Stimulated activated CD4-positive, alpha-beta T cell treated with anti-CD3 and anti-CD28 coated beads, TNF-alpha, amount 100 ng/mL, for 48 hours (primary cell): ENCODE results near the gene KRTAP6-1.

ENCODE experiments used
- DNase-seq, 3 donors: peaks; one replicate each; pipeline ENCODE4 v3.0.0-alpha.2; 2020; ENCODE audit warnings: low read depth in 3 of 3

The KRTAP6-1 gene, protein sequence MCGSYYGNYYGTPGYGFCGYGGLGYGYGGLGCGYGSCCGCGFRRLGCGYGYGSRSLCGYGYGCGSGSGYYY

DNA sequence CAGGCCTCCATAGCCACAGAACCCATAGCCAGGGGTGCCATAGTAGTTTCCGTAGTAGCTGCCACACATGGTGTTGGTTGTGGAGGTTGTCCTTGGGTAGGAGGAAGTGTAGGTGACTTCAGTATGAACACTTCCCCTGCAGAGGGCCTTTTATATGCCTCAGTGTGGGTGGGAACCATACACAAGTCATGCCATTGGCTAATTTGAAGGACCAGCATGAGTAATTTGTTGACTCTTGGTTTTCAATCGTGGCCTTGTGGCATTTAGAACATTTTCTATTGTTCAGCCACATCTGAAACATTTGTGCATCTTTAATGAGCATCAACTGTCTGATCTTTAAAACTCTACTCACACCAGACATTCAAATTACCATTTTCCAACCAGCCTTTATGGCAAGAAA, at the start of gene KRTAP6-1:
Gene KRTAP6-1 (minus strand): TSS at position 95 of the 400 bp plus-strand sequence. CDS start 26 bp downstream, at position 69.
- DNase-seq: no peak

- no peak for DNase-seq
Measured at GRCh38 chr21:30652891-30653290, 39.2 kb upstream of the KRTAP6-1 start.

GRCh38 chr21:30646904-30647414, 33.2 kb upstream of the KRTAP6-1 start:
- no peak for DNase-seq

DNA sequence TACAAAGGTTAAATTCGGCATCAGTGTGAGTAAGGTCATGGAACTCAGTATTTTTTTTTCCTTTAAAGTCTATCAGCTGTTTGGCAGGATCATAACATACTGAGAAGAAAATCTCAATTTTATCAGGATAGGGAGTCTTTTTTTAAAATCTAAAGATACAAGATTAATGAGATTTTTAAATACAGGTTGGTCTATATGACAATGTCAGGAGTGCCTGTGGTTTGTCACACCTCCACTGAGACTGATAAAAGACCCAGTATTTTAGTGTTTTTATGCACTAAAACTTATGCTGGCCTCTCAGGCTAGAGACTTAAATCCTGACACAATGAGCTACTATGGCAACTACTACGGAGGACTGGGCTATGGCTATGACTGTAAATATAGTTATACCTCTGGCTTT, 28.8 kb upstream of the KRTAP6-1 start, which contains the start of gene KRTAP20-3:
Gene KRTAP20-3 (plus strand): TSS at position 301 of the 400 bp plus-strand sequence.
- no peak for DNase-seq

DNA sequence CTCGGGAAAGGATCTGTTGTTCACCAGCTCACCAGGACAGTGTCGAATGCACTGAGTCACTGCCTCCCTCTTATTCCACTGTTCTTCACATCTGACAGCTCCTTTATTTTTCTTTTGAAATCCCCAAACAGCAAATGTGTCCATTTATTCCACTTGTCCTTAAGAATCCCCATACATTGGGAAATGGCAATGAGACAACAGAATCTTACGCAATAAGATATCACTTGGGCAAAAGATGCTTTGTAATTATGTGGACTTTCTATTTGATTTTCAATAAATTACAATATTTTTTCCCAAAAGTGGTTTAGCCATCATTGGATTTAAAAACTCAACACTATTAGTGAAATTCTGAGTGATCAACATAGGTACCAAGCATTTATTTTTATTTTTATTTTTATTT, 25.0 kb upstream of the KRTAP6-1 start:
- no peak for DNase-seq

GRCh38 chr21:30634906-30635305, 21.2 kb upstream of the KRTAP6-1 start, which contains the start of gene KRTAP20-2:
KRTAP20-2 (plus strand) TSS chr21:30635206; CDS start chr21:30635264, 58 bp downstream.
- no peak for DNase-seq

GRCh38 chr21:30629200-30629599, 15.5 kb upstream of the KRTAP6-1 start:
- DNase-seq: no peak

GRCh38 chr21:30628109-30628508, 14.4 kb upstream of the KRTAP6-1 start:
- DNase-seq: no peak

GRCh38 chr21:30625449-30626165, 11.9 kb upstream of the KRTAP6-1 start:
- no peak for DNase-seq

GRCh38 chr21:30623362-30623761, 9.6 kb upstream of the KRTAP6-1 start:
- DNase-seq: no peak

DNA sequence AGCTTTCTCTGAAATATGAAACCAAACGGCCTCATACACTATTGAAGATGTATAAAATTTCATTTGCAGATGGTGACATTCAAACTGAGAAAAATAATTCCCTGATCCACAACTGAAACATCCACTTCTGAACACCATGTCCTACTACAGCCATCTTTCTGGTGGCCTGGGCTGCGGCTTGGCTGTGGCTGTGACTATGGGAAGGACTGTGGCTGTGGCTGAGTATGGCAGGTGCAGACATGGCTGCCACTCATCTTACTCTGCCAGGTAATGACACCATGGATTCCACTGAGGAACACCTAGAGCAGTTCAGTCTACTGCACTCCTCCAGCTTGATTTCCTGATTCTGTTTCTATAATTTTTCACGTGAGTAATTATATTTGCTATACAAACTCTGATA, 6.8 kb upstream of the KRTAP6-1 start, which contains the start of gene KRTAP20-4:
Gene KRTAP20-4 (plus strand): TSS at position 106 of the 400 bp plus-strand sequence.
- DNase-seq: no peak

DNA sequence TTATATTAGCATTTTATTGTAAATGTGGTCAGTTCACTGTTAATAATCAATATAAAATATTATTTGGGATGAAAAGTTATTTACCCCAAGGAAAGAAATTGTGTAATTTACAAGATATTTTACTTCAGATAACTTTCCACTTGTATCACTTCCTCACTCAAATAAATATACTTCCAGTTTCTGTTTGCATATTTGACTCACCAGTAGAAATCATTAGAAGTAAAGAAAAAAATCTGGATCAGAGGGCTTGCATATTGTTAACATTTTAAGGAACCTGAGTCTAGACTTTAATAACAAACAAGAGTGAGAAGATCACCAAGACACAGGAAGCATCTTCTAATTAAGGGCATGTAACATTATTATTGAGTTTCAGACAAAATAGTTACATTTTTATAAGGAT, 6.3 kb upstream of the KRTAP6-1 start:
- DNase-seq: no peak

- no peak for DNase-seq
Measured at GRCh38 chr21:30616125-30616524, 2.4 kb upstream of the KRTAP6-1 start, which contains the start of gene KRTAP20-1. KRTAP20-1 (plus strand) TSS chr21:30616425; CDS start chr21:30616455, 30 bp downstream.

GRCh38 chr21:30615199-30615598, 1.5 kb upstream of the KRTAP6-1 start:
- no peak for DNase-seq

- DNase-seq: no peak
Measured at GRCh38 chr21:30612132-30612531, 1.6 kb downstream of the KRTAP6-1 start.

DNA sequence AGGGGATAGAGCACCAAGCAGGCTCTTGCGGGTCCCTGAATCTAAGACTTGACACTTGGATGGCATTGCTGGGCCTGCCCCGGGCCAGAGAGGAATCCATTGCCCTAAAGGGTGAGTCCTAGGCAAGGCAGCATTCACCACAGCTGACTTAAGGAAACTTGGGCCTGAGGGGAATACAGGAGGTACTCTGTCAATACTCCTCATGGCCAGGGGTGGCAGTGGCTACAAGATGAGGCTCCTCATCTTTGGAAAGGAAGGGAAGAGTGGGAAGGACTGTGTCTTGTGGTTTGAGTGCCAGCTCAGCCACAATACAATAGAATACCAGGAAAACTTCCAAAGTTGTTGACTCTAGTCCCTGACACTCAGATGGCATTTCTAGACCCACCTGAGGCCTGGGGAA, 7.8 kb downstream of the KRTAP6-1 start:
- no peak for DNase-seq

- DNase-seq: no peak
Measured at GRCh38 chr21:30600787-30601186, 12.9 kb downstream of the KRTAP6-1 start, which contains the start of gene KRTAP22-1. KRTAP22-1 (plus strand) TSS chr21:30601087.

- no peak for DNase-seq
Measured at GRCh38 chr21:30598802-30599201, 14.9 kb downstream of the KRTAP6-1 start, which contains the start of gene KRTAP6-2. KRTAP6-2 (minus strand) TSS chr21:30598902; CDS start chr21:30598874, 28 bp downstream.

DNA sequence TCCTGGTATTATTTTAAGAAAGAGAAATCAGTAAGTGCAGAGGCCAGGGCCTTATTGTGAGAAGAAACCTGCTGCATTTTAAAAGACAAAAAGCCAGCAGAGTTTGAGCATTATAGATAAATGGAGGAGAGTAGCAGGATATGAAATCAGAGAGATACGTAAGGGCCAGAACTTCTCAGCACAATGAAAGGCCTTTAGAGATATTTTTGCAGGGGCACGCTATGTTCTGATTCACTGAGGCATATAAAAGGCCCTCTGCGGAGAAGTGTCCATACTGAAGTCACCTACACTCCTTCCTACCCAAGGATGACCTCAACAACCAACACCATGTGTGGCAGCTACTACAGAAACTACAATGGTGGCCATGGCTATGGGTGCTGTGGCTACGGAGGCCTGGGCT, 21.6 kb downstream of the KRTAP6-1 start, which contains the start of gene KRTAP6-3:
Gene KRTAP6-3 (plus strand): TSS at position 301 of the 400 bp plus-strand sequence. CDS start 6 bp downstream, at position 307.
- DNase-seq: no peak

- no peak for DNase-seq
Measured at GRCh38 chr21:30590297-30590696, 23.4 kb downstream of the KRTAP6-1 start, which contains the start of gene KRTAP22-2. KRTAP22-2 (minus strand) TSS chr21:30590397.

GRCh38 chr21:30582870-30583269, 30.9 kb downstream of the KRTAP6-1 start:
- no peak for DNase-seq

GRCh38 chr21:30580132-30580531, 33.6 kb downstream of the KRTAP6-1 start:
- no peak for DNase-seq

DNA sequence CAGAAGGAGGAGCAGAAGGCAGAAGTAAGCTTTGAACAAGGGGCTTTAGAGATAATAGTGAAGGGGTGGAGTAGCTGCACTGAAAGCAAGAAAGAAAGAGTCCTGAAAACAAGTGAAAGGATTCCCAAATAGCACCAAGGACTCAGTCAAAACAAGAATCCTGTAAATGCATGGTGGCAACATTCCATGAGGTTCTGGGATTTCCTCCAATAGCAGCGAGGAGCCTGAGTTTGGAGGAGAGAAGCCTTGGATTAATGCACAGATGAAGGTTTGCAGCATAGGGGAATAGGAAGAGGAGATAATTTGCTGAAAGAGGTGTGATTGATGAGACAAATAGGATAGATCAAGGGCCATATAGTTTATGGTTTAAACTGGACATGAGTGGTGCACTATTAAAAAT, 34.4 kb downstream of the KRTAP6-1 start:
- no peak for DNase-seq
